Brain microvascular endothelial cell (primary cell): Measurements from ENCODE around the gene AARSD1.

Experiments
- DNase-seq: peaks from one replicate; pipeline ENCODE4 v3.0.0-alpha.2; 2020
- H3K27ac ChIP-seq: fragments of 250-450 bp; sonication (Bioruptor Pico); 2 replicates; pipeline ENCODE4 v1.5.1; 2020; ENCODE audit warnings: mild to moderate bottlenecking, moderate library complexity
- H3K27me3 ChIP-seq: fragments of 250-450 bp; sonication (Bioruptor Pico); replicated peaks from 2 replicates; pipeline ENCODE4 v1.5.1; 2020; ENCODE audit warnings: mild to moderate bottlenecking
- H3K36me3 ChIP-seq: fragments of 250-450 bp; sonication (Bioruptor Pico); replicated peaks from 2 replicates; pipeline ENCODE4 v1.5.1; 2020; ENCODE audit warnings: mild to moderate bottlenecking
- H3K4me3 ChIP-seq: 2 replicates; pipeline ENCODE4 v1.5.1; 2011; ENCODE audit warnings: low read depth, mild to moderate bottlenecking, control low read depth, low read length, moderate library complexity
- CTCF ChIP-seq: IDR thresholded peaks from 2 replicates; pipeline ENCODE4 v1.5.1; 2011; ENCODE audit warnings: low read depth, mild to moderate bottlenecking, moderate library complexity, low read length, control low read depth, inconsistent platforms; ENCODE audit errors: missing control alignments
- in situ Hi-C: cut with HindIII; loops from 2 replicates; pipeline ENCODE4 v1.10.0; 2017; ENCODE audit warnings: low sequenced_read_pairs, low pct_ligation_motif_present

AARSD1 gene

DNA sequence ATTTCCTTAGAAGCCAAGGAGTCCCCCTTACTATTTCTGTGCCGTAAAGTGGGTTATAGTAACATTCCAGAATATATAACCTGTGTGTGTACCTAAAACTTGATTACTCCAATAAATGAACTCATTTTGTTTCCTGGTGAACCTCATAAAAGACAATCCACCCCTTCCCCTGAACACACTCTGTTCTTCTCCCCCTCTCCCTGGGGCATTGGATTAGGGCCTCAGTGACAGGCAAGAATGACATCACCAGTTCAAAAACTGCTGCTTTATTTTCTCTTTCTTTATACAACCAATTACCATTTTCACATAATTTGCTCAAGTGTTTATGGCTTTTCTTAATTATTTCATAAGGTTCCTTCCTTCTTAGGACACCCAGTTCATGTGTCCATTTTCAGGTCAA, 17.4 kb downstream of the AARSD1 start:
- in situ Hi-C loops: no loop called here
- no peak overlapping the region for H3K4me3 ChIP-seq
- peaks cover 24% of the 10 kb centered on the region for H3K36me3 ChIP-seq
- no peaks in the 10 kb centered on the region for H3K27me3 ChIP-seq
- no peak for DNase-seq
- no peak overlapping the region for H3K27ac ChIP-seq
- no peak for TF ChIP-seq CTCF

DNA sequence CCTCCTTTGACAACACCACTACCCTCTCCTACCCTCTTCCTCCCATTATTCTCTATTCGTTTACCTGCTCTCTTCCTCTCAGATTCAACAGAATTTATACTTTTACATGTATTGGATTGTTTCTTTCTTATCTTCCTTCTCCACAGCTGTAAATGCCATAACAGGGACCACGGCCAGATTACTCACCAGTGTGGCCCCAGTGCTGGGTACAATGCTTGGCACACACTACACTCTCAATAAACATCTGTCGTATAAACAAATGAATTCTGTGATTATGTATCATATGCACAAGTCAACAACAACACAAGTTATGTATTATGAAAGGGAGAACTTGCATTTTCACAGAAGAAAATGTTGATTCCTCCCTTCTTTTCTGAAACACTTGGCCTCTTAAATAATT, 20.0 kb downstream of the AARSD1 start:
- Histone ChIP-seq H3K36me3 (peaks cover 6% of the 10 kb centered on the region), H3K4me3 (no peak overlapping the region), H3K27me3 (no peaks in the 10 kb centered on the region), H3K27ac (no peak overlapping the region)
- DNase-seq: no peak
- TF ChIP-seq CTCF: no peak
- in situ Hi-C loops: no loop called here

DNA sequence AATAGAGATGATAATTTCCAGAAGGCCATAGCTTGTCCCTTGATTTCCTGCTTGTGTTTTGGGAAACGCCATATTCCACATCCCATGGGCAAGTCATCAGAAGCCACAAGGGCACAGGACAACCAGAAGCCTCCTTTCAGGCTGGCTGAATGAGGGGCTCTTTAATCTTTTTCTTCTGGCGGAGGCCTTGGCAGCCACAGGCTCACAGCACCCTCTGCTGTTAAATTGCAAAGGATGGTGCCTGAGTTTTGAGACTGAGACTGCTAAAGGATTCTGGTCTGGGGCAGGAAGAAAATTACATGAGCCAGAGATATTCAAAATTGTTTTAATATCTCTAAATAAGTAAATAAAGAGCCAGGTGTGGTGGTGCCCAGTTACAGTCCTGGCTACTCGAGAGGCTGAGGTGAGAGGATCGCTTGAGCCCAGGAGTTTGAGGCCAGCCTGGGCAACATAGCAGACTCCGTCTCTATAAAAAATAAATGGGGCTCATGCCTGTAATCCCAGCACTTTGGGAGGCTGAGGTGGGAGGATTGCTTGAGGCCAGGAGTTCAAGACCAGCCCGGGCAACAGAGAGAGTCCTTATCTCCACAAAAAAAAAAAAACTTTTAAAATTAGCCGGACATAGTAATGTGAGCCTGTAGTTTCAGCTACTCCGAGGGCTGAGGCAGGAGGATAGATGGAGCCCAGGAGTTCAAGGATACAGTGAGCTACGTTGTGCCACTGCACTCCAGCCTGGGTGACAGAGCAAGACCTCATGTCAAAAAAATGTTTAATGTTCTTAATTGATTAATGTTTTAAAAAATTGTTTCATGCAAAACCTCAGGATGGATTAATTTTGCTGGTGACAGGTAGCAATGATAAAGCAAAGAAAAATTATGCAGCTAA, 26.3 kb downstream of the AARSD1 start:
- Histone ChIP-seq H3K36me3 (no peaks in the 10 kb centered on the region), H3K4me3 (no peak overlapping the region), H3K27me3 (no peaks in the 10 kb centered on the region), H3K27ac (no peak overlapping the region)
- in situ Hi-C loops: no loop called here
- DNase-seq: peak; percentile 56
- TF ChIP-seq CTCF: peak; percentile 84

DNA sequence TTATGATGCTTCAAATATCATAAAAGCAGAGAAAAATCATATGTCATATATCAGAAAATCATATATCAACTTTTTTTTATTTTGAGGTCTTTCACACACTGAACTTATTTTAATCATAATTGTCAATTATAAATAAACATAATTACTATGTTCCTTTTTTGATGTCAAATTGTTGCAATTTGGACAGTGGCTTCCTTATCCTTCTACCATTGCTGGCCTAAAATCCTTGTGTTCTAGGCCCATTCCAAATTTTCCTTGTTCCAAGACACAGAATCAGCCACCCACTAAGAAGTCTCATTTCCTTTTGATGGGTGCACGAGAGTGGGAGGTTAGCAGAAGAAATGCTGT, 34.8 kb downstream of the AARSD1 start:
- TF ChIP-seq CTCF: no peak
- Histone ChIP-seq H3K36me3 (no peaks in the 10 kb centered on the region), H3K27ac (no peak overlapping the region), H3K4me3 (no peak overlapping the region), H3K27me3 (no peaks in the 10 kb centered on the region)
- in situ Hi-C loops: no loop called here
- DNase-seq: no peak

- TF ChIP-seq CTCF: peak; percentile 74
- no peaks in the 10 kb centered on the region for H3K27me3 ChIP-seq
- peak; percentile 85 for DNase-seq
- no peaks in the 10 kb centered on the region for H3K36me3 ChIP-seq
- in situ Hi-C loops: no loop called here
- no peak overlapping the region for H3K4me3 ChIP-seq
- peak overlapping the region; percentile 60 for H3K27ac ChIP-seq
These were observed 35.3 kb downstream of the AARSD1 start for GRCh38 chr17:42928714-42929496.
